Non-pigmented ciliary epithelial cell (primary cell): ENCODE data around the gene PRKAG2.
"Not testable (repeated sequence)": the region's sequence is repeated elsewhere in the genome, so short reads cannot be mapped to it uniquely, and the experiment has no call there.

ENCODE experiments used
- DNase-seq: peaks from one replicate; pipeline ENCODE4 v3.0.0-alpha.2; 2010; ENCODE audit warnings: low read depth

PRKAG2 gene

DNA sequence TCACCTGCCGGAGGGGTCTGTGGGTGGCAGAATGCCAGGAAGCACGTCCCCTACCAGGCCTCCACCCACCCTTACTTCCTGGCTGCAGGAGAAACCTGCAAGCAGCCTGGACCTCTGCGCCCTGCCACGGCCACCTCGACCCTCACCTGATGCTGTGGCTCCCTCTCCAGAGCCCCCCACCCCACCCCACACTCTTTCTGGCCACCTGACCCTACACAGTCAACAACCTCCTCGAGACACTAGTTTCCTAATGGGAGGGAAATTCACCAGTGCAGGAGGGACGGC, 91.3 kb downstream of the PRKAG2 start:
- DNase-seq = no peak

DNA sequence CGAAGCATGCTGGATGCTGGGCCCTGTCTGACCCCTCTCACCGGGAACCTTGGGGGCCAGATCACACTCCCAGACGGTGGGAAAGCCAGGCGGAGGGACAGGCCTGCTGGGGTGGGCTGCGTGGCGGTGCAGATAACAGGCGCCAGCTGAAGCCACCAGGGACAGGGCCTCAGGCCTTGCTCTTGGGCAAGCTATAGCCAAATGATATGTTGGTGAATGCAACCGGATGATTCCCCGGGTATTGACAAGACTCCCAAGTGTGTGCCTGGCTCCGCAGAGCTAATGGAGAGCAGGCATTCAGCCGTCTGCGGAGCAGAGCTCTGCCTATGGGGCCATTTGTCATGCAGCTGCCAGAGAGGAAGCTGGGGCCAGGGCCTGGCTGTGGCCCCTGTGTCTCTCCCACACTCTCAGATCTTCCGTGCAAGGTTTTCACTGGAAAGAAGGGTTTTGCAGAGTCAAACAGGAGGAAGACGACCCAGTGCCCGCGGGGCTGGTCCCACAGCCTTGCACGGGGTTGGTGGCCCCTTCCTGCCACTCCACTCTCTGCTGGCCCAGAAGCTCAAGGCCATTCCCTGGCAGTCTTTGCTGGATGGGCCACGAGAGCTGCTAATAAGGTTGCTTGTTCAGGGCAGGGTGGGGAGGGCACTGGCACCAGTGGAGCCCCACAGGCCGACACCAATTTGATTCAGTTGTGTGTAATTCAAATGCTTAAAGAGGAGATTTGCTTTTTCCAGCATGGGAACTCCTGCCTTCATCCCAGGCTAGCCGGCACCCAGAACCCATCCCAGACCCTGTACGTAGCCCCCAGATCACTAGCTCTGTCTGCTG, 91.8 kb downstream of the PRKAG2 start:
- DNase-seq = no peak

DNA sequence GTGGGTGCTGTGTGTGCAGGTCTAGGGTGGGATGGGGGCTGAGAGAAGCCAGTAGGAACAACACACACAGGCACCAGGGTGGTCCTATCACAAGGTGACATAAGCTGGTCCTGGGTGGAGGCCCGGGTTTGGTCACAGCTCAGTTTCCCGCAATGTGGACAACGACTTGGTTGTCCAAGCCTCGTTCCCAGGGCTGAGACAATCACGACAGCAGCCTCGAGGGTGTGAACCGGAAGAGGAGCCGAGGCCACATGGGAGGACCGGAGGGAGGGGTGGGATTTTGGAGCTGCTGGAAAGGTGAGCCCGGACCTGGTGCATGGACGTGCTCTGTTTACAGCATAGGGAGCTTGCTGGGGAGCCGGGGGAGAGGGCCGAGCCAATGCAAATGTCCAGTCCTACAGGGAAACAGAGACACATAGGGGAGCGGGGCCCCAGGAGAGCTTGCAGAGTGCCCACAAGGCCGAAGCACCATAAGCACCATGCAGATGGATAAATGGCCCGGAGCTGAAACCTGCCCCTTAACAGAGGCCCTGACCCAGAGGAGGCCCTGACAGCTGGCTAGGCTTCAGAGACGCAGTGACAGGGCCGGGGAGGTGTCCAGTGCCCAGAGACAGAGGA, 92.8 kb downstream of the PRKAG2 start:
- no peak for DNase-seq

DNA sequence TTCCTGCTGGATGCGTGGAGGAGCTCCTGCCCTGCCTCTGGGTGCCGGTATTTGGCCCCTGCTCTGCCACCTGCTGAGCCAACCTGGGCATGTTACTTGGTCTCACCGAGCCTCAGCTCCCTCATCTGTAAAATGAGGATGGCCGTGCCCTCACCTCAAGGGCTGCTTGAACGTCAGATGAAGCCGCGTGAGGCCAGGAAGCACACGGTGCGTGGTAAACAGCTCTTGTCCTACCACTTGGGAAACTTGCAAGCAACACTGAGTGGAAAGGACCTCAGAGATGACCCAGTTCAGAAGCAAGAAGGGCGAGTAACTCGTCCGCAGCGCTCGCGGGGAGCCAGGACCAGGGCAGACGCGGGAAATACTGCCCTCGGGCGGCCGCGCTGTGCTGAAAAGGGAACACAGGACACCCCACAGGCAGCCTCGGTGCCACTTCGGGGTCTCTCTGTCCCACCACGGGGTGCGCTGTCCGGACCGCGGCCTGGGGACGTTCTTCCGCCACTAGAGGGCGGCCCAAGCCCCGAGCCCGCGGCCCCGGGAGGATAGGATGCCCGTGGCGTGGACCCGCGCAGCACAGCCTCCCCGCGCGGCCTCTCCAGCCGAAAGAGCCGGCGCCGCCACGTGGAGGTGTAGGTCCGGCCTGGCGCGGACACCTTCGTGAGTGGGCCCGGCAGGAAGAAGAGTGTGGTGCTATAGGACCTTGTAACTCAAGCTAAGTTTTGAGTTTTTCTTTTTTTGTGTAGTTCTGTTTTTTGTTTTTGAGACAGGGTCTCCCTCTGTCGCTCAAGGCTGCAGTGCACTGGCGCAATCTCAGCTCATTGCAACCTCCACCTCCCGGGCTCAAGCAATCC, 94.1 kb downstream of the PRKAG2 start:
- DNase-seq = no peak

DNA sequence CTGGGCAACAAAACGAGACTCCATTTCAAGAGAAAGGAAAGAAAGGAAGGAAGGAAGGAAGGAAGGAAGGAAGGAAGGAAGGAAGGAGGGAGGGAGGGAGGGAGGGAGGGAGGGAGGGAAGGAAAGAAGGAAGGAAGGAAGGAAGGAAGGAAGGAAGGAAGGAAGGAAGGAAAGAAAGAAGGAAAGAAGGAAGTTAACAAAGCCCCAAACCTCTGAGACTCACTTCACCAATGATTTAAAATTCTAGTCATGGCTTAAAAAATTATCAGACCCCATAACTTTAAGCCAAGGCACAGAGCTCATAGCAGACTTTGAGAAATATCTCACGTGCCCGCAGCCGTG, 94.7 kb downstream of the PRKAG2 start:
- not testable (repeated sequence) for DNase-seq

DNA sequence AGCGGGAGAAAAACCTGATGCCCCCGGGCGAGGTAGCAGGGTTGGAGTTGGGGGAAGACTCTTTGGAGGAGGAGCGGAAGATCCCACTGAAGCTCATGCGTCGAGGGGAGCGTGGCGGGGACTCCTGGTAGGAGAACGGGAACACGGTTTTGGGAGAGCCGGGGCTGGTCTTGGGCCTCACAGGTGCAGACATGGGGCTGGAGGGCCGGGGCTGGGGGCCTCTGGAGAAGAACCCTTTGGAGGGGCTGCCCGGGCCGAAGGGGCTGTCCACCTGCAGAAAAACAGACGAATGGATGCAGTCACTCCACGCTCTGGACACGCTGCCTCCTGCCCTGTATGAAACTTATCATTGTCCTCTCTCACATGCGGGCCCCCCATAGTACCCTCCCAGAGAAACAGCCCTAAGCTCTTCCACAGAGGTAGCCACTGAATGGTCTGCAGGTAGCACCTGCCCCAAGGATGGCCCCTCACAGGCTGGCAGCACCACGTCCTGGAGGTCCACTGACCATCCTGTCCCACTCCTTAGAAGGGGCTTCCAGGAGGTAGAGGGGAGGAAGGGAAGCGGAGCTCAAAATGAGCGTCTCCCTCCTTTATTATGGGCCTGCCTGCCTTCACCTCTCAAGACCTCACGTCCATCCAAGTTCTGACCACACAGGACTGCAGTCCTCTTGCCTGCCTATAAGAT, 95.6 kb downstream of the PRKAG2 start:
- no peak for DNase-seq

DNA sequence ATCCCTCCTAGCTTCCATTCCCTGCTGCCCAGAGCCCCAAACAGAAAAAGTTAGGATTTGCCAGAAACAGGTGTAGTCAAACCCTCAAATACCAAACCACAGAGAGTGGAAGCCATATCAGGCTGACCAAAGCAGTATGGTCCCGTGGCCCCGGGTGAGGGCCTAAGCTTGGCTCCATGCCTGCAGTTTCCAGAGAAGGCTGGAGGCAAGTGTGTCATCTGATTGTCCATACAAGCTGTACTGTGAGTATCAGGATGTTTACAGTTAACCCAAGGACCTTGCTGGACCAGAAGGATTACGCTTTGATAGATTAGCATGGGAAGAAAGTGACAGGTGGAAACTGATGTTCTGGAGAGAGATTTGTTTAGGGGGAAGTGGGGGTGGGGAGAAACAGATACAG, 96.3 kb downstream of the PRKAG2 start:
- DNase-seq = no peak

DNA sequence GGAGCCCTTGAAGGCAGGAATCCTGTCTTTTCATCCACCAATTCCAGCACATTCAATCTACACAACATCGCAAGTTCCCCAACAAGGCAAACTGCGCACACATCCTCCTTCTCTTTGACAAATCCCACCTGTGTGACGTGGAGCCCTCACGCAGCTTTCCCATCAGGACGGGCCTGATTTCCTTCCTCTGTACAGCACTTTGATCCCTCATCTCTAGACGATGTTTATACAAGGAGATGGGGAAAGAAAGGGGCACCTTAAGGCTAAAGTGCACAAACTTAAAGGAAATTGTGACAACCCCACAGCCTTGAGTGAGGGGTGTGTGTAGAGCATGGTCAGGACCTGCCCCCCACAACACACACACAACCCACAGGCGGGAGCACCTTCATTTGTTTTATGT, 97.2 kb downstream of the PRKAG2 start:
- DNase-seq = no peak

DNA sequence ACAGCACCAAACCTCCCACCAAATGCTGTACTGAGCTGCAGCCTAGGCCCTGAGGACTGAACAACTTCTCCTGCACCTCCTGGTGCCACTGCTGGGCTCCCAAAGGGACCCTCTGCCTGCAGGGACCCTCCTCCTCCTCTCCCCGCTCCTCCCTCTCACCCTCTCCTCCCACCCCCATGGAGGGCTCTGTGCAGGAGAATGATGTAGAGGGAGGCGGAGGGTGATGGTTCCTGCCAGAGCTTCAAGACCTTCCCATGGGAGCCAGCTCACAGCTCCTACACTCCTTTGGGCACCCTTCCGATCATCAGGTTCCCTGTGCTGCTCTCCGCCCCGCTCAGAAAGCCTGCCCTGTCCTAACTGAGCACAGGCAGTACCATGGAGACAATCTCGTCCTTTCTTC, 97.7 kb downstream of the PRKAG2 start:
- DNase-seq = no peak

DNA sequence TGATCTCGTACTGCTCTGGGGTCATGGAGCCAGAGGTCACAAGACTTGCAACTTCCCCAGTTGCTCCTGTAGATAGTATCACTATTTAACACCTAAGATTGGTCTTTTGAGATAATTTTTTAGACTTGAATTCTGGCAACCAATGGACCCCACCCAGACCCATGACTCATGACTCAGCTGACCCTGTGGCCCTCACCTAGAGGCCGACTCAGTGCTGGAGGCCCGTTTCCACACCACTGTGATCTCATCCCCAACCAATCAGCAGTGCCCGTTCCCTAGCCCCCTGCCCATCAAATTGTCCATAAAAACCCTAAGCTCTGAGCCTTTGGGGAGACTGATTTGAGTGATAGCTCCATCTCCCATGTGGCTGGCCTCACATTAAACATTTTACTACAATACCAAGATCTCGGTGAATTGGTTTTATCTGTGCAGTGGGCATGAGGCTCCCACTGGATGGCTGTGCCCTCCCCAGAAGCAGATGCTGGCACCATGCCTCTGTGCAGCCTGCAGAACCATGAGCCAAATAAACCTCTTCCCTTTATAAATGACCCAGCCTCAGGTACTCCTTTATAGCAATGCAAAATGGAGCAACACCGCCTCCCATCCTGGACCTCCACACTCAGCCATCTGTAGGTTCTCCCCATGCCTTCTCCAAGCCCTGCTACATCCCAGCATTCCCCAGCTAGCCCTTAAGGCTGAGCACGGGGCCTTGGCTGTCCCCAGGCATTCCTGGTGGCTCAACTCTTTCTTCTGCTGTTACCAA, 98.8 kb downstream of the PRKAG2 start:
- no peak for DNase-seq

DNA sequence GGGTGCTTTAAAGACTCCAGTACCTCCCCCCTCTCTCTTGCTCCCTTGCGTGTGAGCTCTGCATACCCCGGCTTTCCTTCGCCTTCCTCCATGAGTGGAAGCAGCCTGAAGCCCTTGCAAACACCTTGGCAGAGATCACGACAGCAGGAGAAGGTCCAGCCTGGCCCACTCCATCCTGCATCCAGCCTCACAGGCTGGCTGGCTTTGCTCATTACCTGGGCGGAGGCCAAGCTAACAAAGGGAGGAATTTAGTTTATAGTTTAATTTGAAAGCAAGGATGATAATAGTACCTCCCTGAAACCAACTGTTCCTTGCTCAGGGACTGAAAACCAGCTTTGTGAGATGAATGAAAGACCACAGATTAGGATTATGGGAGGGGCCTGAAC, 99.4 kb downstream of the PRKAG2 start:
- no peak for DNase-seq

DNA sequence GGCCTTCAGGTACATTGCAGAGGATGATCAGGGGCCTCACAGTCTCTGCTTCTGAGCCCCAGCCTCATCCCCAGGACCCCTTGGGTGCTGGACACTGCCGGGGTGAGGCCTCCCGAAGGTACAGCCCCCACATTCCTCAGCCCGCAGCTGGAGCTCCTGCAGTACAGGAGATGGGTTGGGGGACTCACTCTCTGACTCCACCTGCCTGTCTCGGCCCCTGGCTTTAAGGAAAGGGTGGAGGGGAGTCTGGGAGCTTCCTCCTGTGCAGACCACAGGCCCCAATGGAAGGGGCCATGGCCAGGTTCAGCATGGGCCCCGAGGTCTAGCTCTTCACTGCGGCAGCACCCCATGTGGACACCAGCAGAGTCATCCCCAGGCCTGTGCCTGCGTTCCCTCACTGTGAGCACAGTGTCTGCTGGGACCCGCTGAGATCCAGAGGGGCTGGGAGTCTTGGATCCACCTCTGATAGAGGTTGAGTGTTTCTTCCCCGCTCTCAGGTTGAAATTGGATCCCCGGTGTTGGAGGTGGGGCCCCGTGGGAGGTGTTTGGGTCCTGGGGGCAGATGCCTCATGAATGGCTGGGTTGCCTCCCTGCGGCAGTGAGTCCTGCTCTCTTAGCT, 99.9 kb downstream of the PRKAG2 start:
- no peak for DNase-seq

DNA sequence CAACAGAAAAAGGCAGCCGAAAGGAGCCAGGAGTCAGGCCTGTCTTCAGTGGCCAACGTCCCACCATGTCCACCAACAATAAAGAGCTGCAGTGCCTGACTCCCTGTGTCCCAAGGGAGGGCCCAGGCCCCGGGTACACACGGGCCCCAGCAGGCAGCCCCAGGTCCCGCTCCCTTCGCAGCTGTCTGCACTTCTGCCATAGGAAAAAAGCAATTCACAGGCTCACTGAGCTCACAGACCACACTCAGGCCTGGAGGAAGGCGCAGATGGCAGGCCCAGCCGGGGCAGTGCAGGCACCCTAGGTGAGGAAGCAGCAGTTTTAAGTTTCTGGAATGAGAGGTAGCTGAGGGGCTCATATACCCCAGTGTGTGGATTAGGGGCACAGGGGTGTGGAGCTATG, 100.5 kb downstream of the PRKAG2 start:
- no peak for DNase-seq

DNA sequence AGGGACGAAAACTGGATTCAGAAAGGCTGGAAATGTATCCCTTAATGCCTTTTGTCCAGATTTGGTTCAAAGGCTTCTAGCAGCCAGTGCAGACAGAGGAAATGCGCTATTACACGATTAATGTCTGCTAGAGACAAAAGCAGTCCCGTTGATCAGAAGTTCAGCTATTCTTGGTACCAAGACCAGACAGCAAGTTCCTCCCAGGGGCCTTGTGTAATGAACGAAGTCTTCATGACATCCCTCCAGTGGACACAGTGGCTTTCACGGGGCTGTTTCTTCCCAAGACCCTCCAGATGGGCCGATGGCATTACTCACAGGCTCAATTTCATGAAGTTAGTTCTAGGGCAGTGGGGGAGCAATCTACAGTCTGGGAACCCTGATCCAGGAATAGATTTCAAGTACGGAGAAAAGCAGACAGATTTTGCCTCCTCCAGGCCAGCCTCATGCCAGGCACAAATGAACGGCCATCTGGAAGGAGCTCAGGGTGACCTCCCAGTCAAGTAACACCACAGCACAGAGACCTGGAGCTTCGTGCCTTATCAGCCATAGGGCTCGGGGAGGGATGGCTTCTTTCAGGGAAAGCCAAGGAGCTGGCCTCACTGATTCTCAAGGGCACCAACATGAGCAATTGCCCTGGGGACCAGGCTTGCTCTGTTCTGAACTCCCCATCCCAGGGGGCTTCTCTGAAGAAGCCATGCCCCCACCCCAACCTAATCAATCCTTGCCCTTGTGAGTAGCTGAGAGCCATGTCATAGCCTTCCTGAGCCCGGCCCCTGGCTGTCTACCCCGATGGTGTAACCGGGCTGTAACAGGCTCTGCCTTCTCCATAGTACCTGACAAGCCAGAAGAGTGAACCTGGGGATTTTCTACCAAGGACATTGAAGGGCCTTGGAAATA, 101.1 kb downstream of the PRKAG2 start:
- no peak for DNase-seq

DNA sequence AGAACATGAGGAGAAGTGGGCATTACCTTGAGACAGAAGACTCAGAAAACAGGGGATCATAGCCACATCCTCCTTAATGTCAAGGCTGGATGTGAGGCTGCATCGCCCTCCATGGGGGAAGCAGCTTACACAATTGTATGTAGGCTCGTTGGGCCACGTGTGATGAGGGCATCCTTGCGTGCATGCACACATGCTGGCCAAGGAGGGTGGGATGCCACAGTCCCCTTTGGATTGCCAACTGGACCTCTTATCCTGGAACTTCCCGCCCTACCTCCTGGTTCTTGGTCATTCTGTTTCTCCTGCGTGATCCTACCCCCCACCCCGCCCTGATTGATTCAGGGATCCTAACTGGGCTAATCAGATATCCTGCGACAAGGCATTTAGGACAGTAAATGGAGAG, 102.0 kb downstream of the PRKAG2 start:
- DNase-seq = no peak

DNA sequence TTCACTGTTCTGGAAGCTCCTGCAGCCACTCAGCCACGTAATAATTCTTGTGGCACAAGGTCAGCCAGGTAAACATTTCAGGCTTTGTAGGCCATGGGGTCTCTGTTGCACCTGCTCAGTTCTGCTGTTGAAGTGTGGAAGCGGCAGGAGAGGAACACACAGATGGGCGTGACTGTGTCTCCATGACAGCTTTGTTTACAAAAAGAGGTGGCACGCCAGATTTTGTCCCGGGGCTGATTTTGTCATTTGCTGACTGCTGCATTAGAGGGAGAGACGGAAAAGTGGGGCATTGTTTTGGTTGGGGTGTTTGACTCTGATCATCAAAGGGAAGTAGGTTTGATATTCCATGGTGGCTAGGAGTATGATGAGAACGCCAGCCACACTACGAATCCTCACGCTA, 103.1 kb downstream of the PRKAG2 start:
- no peak for DNase-seq

DNA sequence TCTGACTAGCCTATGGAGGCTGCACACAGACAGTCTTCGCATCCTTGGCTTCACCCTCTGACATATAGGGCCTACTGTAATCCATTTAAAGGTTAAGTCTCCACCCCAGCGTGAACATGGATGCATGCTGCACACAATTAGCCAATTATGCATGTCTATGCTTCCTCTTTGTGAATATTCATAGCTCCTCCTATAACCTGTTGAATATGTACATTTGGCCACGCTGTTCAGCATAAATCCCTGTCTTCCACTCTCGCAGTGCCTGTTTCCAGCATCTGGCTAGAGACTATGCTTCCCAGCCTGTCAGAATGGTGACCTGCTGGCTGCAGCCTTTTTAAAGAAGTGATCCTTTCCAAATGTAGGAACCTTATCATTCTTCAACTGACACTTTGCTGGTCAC, 106.7 kb downstream of the PRKAG2 start:
- DNase-seq = no peak

DNA sequence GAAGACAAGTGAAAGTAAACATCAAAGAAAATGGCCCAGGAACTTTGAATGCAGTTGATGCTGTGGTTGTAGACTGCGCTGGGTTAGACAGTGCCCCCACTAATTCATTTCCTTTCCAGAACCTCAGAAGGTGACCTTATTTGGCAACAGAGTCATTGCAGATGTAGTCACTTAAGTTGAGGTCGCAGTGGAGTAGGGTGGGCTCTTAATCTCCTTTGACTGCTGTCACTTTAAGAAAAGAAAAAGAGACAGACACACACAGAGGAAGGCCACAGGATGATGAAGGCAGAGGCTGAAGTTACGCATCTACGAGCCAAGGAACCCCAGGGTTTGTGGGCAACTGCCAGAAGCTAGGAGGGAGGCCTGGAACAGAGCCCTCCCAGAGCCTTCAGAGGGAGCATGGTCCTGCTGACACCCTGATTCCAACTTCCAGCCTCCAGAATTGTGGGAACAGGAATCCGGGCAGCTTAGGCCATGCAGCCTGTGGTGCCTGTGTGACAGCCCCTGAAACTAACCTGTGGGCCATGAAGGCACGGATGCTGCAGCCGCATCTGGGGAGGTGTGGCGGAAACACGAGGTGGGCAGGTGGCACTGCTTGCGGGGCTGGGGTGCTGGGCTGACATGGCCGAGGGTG, 107.6 kb downstream of the PRKAG2 start:
- DNase-seq = no peak

DNA sequence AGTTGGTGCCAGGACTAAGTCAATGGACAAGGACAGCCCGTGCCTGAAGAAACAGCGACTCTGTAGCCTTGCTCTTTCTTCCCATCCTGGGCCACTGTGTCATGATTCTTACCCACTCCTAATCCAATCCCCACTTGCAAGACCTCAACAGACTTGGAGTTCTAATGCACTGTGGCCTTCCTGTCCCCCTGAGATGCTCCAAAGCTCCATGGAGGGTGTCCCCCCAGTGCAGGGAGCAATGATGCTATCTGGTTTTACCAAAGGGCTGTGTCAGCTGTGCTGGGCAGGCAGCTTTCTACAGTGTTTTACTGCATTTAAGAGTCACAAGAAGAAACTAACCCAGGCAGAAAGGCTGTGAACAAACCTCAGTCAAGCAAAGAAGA, 108.1 kb downstream of the PRKAG2 start:
- no peak for DNase-seq

DNA sequence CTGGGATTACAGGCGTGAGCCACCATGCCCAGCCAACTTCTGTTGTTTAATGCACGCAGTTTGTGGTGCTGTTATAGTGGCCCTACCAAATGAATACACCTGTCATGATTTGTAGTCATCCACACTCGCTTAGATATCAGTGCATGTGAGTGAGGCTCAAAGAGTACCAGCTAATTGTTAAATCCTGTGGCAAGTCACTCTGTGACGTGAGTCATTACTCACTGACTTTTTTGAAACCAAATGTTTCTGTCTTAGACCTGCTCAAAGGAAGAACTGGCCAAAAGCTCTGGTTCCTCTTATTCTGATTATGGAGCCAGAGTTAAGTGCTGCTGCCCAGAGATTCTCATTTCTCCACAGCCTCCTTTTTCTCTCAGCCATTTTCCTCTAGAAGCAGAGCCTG, 109.4 kb downstream of the PRKAG2 start:
- no peak for DNase-seq
